Measurements from ENCODE around the gene CCSER1.
A peak's percentile ranks its signal among the peaks of the same experiment; 100 is the strongest.

The CCSER1 gene

GRCh38 chr4:90128961-90129495 is 1.8 kb downstream of the CCSER1 start:
- DNase-seq: no peak

DNA sequence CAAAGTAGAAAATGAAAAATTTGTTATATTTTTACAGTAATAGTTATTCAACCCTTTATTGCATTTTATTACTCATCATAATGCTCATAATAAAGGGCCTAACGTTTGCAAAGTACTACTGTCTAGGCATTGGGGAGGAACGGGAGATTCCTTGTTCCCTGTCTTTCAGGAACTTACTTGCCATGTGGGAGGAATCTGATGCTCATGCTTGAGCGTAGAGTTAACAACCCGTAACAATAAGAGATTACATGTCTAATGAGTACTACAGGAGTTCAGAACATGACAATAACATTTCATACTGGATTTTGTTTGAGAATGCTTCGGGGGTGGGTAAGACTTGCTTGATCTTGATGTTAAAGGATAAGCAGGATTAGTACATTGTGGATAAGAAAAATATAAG is 2.9 kb downstream of the CCSER1 start:
- DNase-seq: no peak

- DNase-seq: peak; percentile 19
Observed at GRCh38 chr4:90137555-90137954, 10.4 kb downstream of the CCSER1 start.

DNA sequence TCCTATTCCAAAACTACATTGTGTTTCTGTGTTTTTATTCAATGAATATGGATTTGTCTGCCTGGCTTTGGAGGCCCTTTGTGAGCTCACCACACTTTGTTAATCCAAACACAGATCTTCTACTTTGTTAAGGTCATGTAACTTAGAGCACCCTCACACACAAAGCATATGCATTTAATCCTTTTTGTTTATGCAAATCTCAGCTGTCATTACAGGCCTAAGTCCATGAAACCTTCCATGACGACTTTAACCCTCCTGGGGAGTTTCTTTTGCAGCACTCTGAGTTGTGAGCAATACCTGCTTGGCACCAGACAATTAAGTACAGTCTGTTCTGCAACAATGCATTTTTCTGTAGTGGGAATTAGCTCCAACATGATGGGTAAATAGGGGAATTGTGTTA is 14.9 kb downstream of the CCSER1 start:
- no peak for DNase-seq

- DNase-seq: no peak
Observed at GRCh38 chr4:90145319-90145718, 18.1 kb downstream of the CCSER1 start.

- no peak for DNase-seq
Observed at GRCh38 chr4:90146306-90146705, 19.1 kb downstream of the CCSER1 start.

DNA sequence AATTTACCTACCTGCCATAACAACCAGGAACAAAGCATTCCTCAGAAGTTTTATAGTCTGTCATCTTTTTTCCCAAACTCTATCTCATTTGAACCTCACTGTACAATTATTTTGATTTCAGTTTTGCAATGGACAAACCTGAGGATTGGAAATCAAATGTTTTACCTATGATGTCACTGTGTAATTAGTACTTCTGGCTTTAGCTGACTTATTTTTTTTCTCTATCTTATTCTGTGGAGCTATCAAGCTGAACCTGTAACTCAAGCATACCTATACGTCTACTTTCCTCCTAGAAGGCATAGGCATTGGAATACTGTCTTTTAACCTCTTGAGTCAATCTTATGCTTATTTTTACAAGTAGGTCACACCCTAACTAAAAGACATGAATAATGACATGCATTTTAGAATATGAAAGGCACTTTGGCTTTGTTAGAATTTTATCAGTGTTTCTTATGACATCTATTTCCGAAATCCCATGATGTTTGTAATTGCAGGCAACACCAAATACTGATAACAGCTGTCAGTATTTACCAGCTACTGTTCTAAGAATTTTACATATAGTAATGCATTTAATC is 21.5 kb downstream of the CCSER1 start:
- no peak for DNase-seq

- no peak for DNase-seq
Observed at GRCh38 chr4:90152024-90152423, 24.8 kb downstream of the CCSER1 start.

DNA sequence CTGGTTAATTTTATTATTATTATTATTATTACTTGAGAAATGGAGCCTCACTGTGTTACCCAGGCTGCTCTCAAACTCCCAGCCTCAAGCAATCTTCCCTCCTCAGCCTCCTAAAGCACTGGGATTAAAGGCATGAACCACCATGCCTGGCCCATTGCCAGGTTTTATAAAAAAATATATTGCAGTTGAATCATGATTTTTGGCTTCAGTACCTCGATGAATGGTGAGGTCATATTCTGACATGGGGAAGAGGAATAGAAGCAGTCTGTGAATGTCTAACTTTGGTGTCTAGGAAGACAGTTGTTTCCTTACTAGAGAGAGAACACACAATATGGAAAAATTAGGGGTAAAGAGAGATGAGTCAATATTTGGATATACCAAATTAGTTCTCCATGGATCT is 32.0 kb downstream of the CCSER1 start:
- no peak for DNase-seq

GRCh38 chr4:90160044-90160443 is 32.9 kb downstream of the CCSER1 start:
- DNase-seq: no peak

DNA sequence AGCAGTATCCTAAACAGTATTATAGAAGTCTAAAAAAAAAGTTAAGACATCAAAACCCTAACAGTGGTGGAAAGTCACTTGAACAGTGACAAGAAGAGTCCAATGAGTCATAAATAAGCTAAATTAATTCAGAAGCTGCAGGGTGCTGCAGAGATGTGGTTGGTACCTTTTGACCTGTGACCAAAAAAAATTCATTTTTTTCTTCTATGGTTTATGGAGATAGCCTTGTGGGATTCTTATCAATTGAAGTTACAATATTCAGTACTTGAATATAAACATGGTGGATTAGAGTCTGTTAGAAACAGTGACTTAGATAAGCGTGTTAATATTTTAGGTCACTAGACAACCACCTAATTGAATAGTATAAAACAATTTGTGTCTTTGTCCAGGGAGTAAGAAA is 35.4 kb downstream of the CCSER1 start:
- DNase-seq: peak; percentile 65

- no peak for DNase-seq
Observed at GRCh38 chr4:90163872-90164271, 36.7 kb downstream of the CCSER1 start.

GRCh38 chr4:90165883-90166282 is 38.7 kb downstream of the CCSER1 start:
- DNase-seq: no peak

- no peak for DNase-seq
Observed at GRCh38 chr4:90171491-90171890, 44.3 kb downstream of the CCSER1 start.

DNA sequence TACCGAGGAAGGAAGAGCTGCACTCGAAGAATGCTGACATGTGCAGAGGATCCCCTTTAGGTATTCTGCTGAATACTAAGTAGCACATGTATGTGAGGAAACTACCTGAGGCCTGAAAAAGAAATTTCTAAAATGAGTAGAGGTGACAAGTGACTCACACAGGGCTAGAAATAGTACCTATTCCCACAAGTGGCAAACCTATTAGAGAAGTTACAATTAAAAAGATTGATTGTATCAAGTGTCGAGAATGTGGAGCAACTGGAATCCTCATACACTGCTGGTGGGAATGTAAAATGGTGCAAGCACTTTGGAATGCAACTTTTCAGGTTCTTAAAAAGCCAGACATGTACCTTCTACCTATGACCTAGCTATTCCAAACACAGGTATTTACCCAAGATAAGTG is 47.4 kb downstream of the CCSER1 start:
- no peak for DNase-seq

DNA sequence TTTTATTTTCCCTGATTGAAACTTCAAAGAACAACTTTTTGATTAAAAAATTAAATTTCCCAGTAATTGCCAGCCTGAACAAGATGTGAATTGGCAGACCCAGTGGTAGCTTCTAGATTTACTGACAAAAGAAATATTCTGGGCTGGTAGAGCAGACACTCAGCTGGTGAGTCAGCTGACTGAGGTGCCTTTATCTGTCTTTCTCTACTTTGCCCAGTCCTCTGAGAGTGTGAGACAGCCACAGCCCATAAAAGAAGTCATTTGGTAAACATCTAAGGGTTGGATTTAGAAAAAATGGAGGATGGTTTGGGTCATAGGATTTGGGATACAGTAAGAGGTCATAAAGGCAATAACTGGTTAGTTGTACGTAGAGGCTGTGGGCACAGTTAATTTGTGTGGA is 54.5 kb downstream of the CCSER1 start:
- DNase-seq: peak; percentile 29

GRCh38 chr4:90183254-90183653 is 56.1 kb downstream of the CCSER1 start:
- no peak for DNase-seq

GRCh38 chr4:90184560-90184959 is 57.4 kb downstream of the CCSER1 start:
- no peak for DNase-seq

- DNase-seq: no peak
Observed at GRCh38 chr4:90185416-90185815, 58.2 kb downstream of the CCSER1 start.

DNA sequence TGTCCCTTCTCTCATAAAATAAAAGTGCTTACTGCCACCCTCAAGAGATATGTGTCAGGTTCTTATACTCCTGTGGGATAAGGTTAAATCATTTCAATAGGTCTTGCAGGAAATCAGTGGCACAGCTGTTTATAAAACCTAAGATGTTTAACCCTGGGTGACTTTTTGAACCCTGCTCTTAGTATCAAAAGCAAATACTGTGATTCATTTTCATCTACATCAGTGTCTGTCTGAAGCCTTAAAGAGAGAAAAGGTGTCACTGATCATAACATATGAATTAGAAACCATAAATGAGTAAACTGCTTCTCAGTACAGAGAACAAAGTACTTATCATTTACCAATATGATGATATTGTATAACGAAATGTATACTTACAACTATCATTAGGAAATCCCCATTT is 59.0 kb downstream of the CCSER1 start:
- no peak for DNase-seq

DNA sequence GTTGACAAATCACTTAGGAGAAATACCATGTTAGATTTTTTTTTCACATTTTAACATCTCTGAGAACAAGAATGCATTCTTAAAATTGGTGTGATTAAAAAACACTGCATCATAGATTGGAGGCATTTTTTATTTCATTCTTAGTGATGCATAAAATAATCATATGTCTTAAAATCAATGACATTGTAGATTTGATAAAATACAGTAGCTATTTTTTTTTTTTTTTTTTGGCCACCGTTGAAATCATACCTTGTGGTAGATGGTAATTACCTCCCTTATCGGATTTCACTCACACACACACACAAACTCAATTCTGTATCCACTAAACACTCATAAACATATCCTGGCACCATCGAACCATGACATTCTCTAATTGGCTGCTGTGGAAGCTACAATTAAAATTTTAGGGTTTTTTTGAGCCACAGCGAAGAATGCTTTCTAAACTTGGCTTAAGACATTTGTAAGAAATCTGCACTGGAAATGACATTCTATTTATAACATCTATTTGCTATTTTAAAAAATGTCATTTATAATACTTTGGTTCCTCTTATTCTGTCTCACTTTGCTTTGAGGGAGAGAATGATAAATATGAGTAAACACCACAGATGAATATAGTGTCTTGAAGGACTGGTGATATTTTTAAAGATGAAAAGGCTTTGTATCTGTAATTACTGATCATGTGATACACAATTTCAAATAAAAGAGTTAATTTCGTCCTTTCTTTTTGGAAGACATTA is 60.1 kb downstream of the CCSER1 start:
- no peak for DNase-seq

GRCh38 chr4:90189178-90189577 is 62.0 kb downstream of the CCSER1 start:
- DNase-seq: no peak

DNA sequence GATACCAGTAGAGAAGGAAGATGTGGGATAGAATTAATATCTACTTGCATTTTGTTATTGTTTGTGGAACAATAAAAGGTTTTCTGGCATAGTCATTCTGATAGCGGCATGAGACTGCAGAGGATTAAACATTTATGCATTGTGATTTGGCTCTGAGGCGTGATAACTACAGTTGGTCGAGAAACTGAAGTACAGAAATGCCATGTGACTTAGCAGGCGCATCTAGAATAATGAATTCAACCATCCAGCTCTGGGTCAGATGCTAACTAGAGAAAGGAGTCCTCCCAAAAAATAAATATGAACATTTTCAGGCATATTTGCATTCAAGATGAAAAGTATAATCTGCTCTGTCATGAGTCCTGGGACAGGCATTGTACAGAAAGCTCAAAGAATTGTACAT is 62.8 kb downstream of the CCSER1 start:
- no peak for DNase-seq

GRCh38 chr4:90190525-90190924 is 63.3 kb downstream of the CCSER1 start:
- DNase-seq: no peak

Measured in hematopoietic multipotent progenitor cell treated with erythropoietin and hydrocortisone succinate and interleukin-3 and kit ligand, for 4 days (in vitro differentiated cells).